Nephron progenitor cell (in vitro differentiated cells): ENCODE measurements around the gene PCYT2.
A peak's percentile ranks its signal among the peaks of the same experiment; 100 is the strongest.

Source experiments
- DNase-seq: peaks from one replicate; pipeline ENCODE4 v3.0.0; 2021
- H3K27ac Mint-ChIP-seq: 2 replicates; pipeline ENCODE4 v1.8.0; 2021; ENCODE audit warnings: mild to moderate bottlenecking, moderate library complexity, mixed read lengths
- H3K27me3 Mint-ChIP-seq: 2 replicates; pipeline ENCODE4 v1.8.0; 2021; ENCODE audit warnings: mild to moderate bottlenecking, low read depth, mixed read lengths; ENCODE audit not compliant: poor library complexity
- H3K36me3 Mint-ChIP-seq: 2 replicates; pipeline ENCODE4 v1.8.0; 2021; ENCODE audit warnings: low read depth, mixed read lengths
- H3K4me1 Mint-ChIP-seq: 2 replicates; pipeline ENCODE4 v1.8.0; 2021; ENCODE audit warnings: mixed read lengths
- H3K4me3 Mint-ChIP-seq: 2 replicates; pipeline ENCODE4 v1.8.0; 2021; ENCODE audit warnings: mild to moderate bottlenecking, moderate library complexity, mixed read lengths
- H3K9me3 Mint-ChIP-seq: 2 replicates; pipeline ENCODE4 v1.8.0; 2021; ENCODE audit warnings: mild to moderate bottlenecking, moderate library complexity, mixed read lengths
- CTCF ChIP-seq: fragments of 200-600 bp; sonication (generic); IDR thresholded peaks from 2 replicates; pipeline ENCODE4 v1.5.0; 2021; ENCODE audit warnings: antibody characterized with exemption

PCYT2 gene

GRCh38 chr17:81879121-81879520 is 32.1 kb downstream of the PCYT2 start:
- no peaks in the 10 kb centered on the region for H3K27me3 Mint-ChIP-seq
- DNase-seq: no peak
- peaks cover 53% of the 10 kb centered on the region for H3K36me3 Mint-ChIP-seq
- TF ChIP-seq CTCF: no peak
- H3K4me3 Mint-ChIP-seq: no peak overlapping the region
- H3K9me3 Mint-ChIP-seq: no peaks in the 10 kb centered on the region
- peak overlapping the region; percentile 74 for H3K27ac Mint-ChIP-seq
- H3K4me1 Mint-ChIP-seq: no peaks in the 10 kb centered on the region

GRCh38 chr17:81878294-81878693 is 32.9 kb downstream of the PCYT2 start:
- Mint-ChIP-seq H3K27me3 (no peaks in the 10 kb centered on the region), H3K9me3 (no peaks in the 10 kb centered on the region), H3K4me1 (peaks cover under 1% of the 10 kb centered on the region), H3K4me3 (no peak overlapping the region), H3K27ac (no peak overlapping the region), H3K36me3 (peaks cover 49% of the 10 kb centered on the region)
- DNase-seq: no peak
- TF ChIP-seq CTCF: no peak

- Mint-ChIP-seq H3K27me3 (no peaks in the 10 kb centered on the region), H3K4me3 (no peak overlapping the region), H3K27ac (peak overlapping the region; percentile 32), H3K36me3 (peaks cover 46% of the 10 kb centered on the region), H3K9me3 (no peaks in the 10 kb centered on the region), H3K4me1 (peaks cover 8% of the 10 kb centered on the region)
- no peak for TF ChIP-seq CTCF
- no peak for DNase-seq
Observed at GRCh38 chr17:81877569-81877968, 33.6 kb downstream of the PCYT2 start.

DNA sequence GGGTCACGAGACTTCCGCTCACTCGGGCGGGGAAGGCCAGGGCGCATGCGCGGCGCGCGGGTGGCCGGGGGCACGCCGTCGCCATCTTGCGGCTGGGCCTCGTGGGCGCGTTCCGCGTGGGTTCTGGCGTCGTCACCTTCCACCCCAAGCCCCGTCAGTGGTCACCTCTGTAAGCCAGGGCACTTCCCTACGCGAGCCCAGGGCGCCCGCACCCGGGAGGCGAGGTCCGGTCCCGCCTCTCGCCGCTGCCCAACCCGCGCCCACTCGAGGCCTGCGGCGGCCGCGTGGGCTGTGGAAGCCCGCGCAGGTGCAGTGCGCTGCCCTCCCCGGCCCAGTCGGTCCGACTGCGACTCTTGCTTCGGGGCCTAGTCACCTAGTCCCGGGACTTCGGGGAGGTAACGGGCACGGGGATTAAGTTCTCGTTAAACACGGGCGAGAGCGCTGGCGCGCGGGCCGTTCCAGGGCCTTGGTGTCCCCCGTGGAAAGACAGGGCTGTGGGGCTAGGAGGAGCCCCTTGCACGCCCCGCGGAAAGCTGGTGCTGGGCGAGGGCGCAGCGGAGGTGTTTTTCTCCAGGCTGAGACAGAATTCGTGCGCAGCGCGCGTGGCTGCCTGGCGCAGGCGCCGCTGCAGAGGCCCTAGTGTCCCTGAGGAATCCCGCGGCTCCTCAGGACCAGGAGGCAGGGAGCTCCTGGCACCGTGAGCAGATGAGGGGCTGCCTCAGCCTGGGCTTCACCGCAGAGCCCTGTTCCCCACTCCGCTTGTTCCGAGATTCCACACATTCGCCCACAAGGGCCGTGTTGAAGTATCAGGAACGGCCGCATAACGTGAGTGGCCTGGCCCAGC is 39.6 kb downstream of the PCYT2 start:
- H3K27ac Mint-ChIP-seq: peak overlapping the region; percentile 22
- peak overlapping the region; percentile 81 for H3K4me3 Mint-ChIP-seq
- no peak for TF ChIP-seq CTCF
- H3K27me3 Mint-ChIP-seq: no peaks in the 10 kb centered on the region
- H3K36me3 Mint-ChIP-seq: no peaks in the 10 kb centered on the region
- peak; percentile 92 for DNase-seq
- peaks cover 53% of the 10 kb centered on the region for H3K4me1 Mint-ChIP-seq
- H3K9me3 Mint-ChIP-seq: no peaks in the 10 kb centered on the region

DNA sequence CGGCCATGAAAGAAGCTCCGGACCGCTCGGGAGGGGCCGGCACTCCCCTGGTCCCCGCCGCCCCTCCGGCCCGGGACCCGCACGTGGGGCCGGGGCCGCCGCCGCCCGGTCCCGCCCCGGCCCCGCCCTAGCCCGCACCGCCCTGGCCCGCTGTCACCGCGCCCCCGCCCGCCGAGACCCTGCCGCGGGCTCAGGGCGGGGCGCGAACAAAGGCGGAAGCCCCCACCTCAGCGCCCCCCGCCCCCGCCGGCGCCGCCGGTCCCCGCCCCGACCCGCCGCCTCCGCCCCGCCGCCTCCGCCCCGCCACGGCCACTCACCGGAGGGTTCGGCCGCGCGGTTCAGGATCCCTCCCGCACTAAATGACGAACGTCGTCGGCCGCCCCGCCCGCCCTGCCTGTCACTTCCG is 40.2 kb downstream of the PCYT2 start, which contains the start of gene ARHGDIA:
ARHGDIA (minus strand) TSS at position 357 of the 406 bp plus-strand sequence. CDS start 1,407 bp downstream, outside the sequence.
- Mint-ChIP-seq H3K27ac (peak within 1 kb of the TSS; percentile 84), H3K36me3 (no peaks in the 10 kb centered on the region), H3K27me3 (no peaks in the 10 kb centered on the region), H3K4me3 (peak within 1 kb of the TSS; percentile 85), H3K4me1 (peaks cover 58% of the 10 kb centered on the region), H3K9me3 (no peaks in the 10 kb centered on the region)
- no peak for TF ChIP-seq CTCF
- DNase-seq: peak; percentile 33
